Measurements from ENCODE around the gene PKD2L1.
A peak's percentile ranks its signal among the peaks of the same experiment; 100 is the strongest.

PKD2L1 gene

GRCh38 chr10:100340948-100341847 lies 11.2 kb upstream of the PKD2L1 start:
- H3K4me3 ChIP-seq (replicated peaks in 1 of 2; ENCODE audit: low read depth in 2 of 2, low read length in 2 of 2), result no peak overlapping the region
- no peak for TF ChIP-seq CTCF (IDR thresholded peaks at IDR 0.05; ENCODE audit: low read depth, low read length)
- peak in 1 of 2 donors; percentile 5 for DNase-seq (ENCODE audit: low read depth in 2 of 2)

DNA sequence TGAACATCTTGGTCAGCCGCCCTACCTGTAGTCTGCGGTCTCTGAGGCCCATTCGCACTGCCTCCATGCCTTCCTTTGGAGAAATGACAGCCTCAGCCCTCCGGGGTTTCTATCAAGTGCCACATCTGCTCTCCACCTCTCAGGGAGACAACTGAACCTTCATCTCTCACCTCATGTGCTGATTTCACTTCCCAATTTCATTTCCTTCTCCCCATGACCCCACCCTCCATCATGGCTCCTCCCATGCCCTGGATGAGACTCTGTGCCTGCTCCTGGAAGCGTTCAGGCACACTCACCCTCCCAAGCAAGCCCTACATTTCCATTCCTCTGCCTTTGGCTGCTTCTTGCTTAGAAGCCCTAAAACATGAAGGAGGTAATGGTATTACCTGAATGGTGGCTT lies 9.2 kb upstream of the PKD2L1 start:
- no peak for TF ChIP-seq CTCF (IDR thresholded peaks at IDR 0.05; ENCODE audit: low read depth, low read length)
- H3K4me3 ChIP-seq (replicated peaks in 1 of 2; ENCODE audit: low read depth in 2 of 2, low read length in 2 of 2), result no peak overlapping the region
- no peak for DNase-seq (ENCODE audit: low read depth in 2 of 2)

GRCh38 chr10:100338434-100339036 lies 8.5 kb upstream of the PKD2L1 start:
- no peak overlapping the region for H3K4me3 ChIP-seq (replicated peaks in 1 of 2; ENCODE audit: low read depth in 2 of 2, low read length in 2 of 2)
- peak; percentile 63 to 69 for DNase-seq (ENCODE audit: low read depth in 2 of 2)
- peak; percentile 91 for TF ChIP-seq CTCF (IDR thresholded peaks at IDR 0.05; ENCODE audit: low read depth, low read length)

DNA sequence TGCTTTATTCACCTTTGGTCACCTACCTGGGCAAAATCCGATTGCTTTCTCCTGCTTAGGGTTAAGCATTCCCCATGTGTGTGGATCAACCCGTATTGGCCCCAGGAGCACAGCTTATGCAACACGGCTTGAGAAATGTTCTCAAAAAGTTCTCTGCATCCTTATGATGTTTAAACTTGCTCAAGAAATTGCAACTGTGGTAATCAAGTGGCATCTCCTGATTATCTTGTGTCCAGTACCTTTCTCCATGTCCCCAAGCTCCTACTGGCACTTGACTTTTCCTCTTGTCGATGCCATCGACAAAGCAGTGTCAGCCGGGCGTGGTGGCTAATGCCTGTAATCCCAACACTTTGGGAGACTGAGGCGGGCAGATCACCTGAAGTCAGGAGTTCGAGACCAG lies 4.7 kb upstream of the PKD2L1 start:
- DNase-seq (ENCODE audit: low read depth in 2 of 2), result no peak
- no peak for TF ChIP-seq CTCF (IDR thresholded peaks at IDR 0.05; ENCODE audit: low read depth, low read length)
- no peak overlapping the region for H3K4me3 ChIP-seq (replicated peaks in 1 of 2; ENCODE audit: low read depth in 2 of 2, low read length in 2 of 2)

DNA sequence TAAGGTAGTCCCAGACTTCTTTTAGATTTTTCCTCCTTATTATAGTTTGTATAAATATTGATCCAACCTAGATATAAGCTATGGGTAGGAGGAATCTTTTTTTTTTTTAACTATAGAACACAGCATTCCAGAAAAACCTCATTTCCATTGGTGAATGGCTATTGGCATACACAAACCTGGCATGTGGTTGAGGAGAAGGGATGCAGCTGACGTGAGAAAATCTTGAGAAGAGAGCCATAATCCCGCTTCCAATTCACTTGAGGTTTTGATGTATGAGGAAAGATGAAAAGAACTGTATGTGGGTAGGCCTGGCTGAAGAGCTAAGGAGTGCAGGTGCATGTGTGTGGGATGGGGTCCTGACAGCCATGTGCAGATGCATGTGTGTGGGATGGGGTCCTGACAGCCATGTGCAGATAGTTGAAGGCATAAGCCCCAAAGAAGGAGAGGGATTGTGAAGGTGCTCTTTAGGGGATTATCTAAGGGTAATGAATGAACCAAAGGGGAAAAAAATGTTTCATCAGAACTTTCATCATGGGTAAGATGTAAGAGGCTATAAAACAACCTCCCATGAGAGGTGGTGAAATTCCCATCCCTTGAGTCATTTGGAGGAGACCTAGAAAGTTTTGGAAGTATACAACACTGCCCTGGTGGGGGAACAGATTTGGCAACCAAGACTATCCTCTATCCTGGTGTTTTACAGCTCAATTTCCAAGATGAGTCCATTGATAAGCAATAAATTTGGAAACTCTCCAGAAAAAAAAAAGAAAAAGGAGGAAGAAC lies 3.8 kb upstream of the PKD2L1 start:
- TF ChIP-seq CTCF (IDR thresholded peaks at IDR 0.05; ENCODE audit: low read depth, low read length), result no peak
- H3K4me3 ChIP-seq (replicated peaks in 1 of 2; ENCODE audit: low read depth in 2 of 2, low read length in 2 of 2), result no peak overlapping the region
- DNase-seq (ENCODE audit: low read depth in 2 of 2), result peak in 1 of 2 donors; percentile 39

GRCh38 chr10:100333106-100333505 lies 3.1 kb upstream of the PKD2L1 start:
- no peak for DNase-seq (ENCODE audit: low read depth in 2 of 2)
- TF ChIP-seq CTCF (IDR thresholded peaks at IDR 0.05; ENCODE audit: low read depth, low read length), result no peak
- H3K4me3 ChIP-seq (replicated peaks in 1 of 2; ENCODE audit: low read depth in 2 of 2, low read length in 2 of 2), result no peak overlapping the region
